ENCODE results near the gene TFPI.

TFPI gene

DNA sequence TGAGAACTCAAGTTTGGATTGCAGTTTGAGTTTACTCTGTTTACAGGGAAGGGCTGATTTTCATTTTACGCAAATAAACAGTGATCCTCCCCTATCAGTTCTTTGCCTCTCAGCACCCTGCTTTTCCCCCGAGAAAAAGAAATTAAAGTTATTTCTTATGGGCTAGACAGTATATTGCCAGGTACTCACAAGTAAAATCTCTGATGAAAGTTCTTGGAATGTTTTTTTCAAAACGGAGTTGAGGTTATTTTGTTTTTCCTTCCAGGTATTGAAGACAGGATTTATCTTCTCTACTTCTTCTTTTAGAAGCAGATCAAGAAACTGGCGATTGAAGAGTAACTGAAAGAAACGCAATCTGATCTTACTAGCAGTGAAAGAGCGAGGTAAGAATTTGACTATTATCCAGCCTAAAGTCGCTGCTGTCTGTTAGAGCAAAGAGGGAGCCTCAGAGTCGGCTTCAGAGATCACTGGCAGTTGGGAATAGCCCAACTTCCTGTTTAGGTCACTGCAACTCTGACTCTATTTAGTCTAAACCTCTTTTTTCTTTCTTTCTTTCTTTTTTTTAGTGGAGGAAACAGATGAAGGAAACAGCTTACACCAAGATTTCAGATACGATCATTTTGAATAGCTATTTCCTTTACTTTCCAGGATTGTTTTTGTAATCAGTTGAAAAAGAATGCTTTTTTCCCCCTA lies at the start of gene TFPI:
TFPI (minus strand) TSS at position 425 of the 693 bp plus-strand sequence. CDS start 50,667 bp downstream, outside the sequence.
- H3K27me3 ChIP-seq (ENCODE audit: control insufficient read depth, insufficient read depth, low read length), result no peaks in the 10 kb centered on the region
- peak within 1 kb of the TSS; percentile 8 for H3K27ac ChIP-seq (ENCODE audit: low read depth, low read length)
- H3K36me3 ChIP-seq (ENCODE audit: control insufficient read depth, insufficient read depth, low read length), result no peaks in the 10 kb centered on the region
- no peak within 1 kb of the TSS for H3K9ac ChIP-seq (ENCODE audit: low read length)
- no peaks in the 10 kb centered on the region for H3K4me1 ChIP-seq (ENCODE audit: control insufficient read depth, insufficient read depth, low read length)
- H3K4me3 ChIP-seq (ENCODE audit: low read length), result peak within 1 kb of the TSS; percentile 26

DNA sequence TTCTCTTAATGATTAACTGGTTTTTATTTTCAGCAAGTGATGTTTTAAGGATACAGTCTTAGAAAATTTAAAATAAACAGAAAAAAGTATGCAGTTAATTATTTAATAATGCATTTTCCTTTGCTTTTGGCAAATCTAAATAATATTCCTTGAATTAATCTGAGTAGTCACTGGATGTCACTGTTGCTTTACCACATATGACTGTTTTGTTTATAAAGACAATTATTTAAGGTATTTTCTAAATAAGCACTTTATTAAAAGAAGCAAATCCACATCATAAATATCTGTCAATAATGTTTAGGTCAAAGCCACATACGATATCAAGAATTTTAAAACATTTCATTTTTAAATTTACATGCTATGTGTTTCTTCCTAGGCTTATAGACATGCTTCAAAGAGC lies 40.6 kb upstream of the TFPI start:
- Histone ChIP-seq H3K27me3 (ENCODE audit: control insufficient read depth, insufficient read depth, low read length) (no peaks in the 10 kb centered on the region), H3K9ac (ENCODE audit: low read length) (no peak overlapping the region), H3K4me1 (ENCODE audit: control insufficient read depth, insufficient read depth, low read length) (no peaks in the 10 kb centered on the region), H3K4me3 (ENCODE audit: low read length) (no peak overlapping the region), H3K27ac (ENCODE audit: low read depth, low read length) (no peak overlapping the region), H3K36me3 (ENCODE audit: control insufficient read depth, insufficient read depth, low read length) (no peaks in the 10 kb centered on the region)

DNA sequence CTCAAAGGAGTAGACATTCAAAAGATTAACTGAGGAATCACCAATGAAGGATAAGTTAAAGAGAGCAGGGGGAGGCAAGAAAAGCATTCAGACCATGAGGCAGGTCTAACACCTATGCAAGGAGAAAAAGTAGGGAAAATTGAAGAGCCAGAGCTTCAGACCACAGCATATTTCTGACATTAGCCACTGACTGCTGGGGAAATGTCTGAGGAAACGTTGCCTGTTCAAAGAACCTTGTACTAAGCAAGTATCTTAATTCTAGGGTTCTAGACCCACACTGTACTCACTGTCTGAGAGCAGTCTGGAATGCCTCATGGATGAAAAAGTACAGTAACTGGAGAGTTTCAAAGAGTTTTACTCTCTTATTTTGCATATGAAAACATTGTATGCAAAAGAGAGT lies 39.5 kb upstream of the TFPI start:
- Histone ChIP-seq H3K9ac (ENCODE audit: low read length) (no peak overlapping the region), H3K27me3 (ENCODE audit: control insufficient read depth, insufficient read depth, low read length) (no peaks in the 10 kb centered on the region), H3K27ac (ENCODE audit: low read depth, low read length) (no peak overlapping the region), H3K4me1 (ENCODE audit: control insufficient read depth, insufficient read depth, low read length) (no peaks in the 10 kb centered on the region), H3K36me3 (ENCODE audit: control insufficient read depth, insufficient read depth, low read length) (no peaks in the 10 kb centered on the region), H3K4me3 (ENCODE audit: low read length) (no peak overlapping the region)

DNA sequence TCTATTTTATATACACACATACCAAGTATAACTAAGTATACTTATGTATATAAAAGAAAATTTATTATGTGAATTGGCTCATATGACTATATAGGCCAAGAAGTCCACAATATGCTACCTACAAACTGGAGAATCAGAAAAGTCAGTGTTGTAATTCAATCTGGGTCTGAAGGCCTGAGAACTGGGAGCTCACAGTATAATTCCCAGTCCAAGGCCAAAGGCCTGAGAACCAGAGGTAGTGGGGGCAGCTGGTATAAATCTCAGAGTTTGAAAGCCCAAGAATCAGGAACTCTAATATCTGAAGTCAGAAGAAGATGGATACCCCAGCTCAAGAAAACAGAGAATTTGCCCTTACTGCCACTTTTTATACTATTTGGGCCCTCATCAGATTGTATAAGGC lies 38.9 kb upstream of the TFPI start:
- H3K4me1 ChIP-seq (ENCODE audit: control insufficient read depth, insufficient read depth, low read length), result no peaks in the 10 kb centered on the region
- no peaks in the 10 kb centered on the region for H3K27me3 ChIP-seq (ENCODE audit: control insufficient read depth, insufficient read depth, low read length)
- H3K9ac ChIP-seq (ENCODE audit: low read length), result no peak overlapping the region
- no peak overlapping the region for H3K27ac ChIP-seq (ENCODE audit: low read depth, low read length)
- no peaks in the 10 kb centered on the region for H3K36me3 ChIP-seq (ENCODE audit: control insufficient read depth, insufficient read depth, low read length)
- H3K4me3 ChIP-seq (ENCODE audit: low read length), result no peak overlapping the region

DNA sequence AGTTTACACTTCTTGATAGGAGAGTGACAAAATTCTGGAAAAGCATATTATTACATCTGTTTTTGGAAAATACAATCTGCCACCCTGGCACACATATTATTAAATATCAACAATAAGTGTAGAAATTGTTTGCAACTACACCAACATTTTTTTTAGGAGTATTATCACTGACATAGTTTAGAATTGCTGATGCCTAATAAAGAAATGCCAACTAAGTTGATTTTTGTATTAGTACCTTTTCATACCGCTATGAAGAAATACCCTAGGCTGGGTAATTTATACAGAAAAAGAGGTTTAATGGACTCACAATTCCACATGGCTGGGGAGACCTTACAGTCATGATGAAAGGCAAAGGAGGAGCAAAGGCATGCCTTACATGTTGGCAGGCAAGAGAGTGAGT lies 35.9 kb upstream of the TFPI start:
- Histone ChIP-seq H3K4me1 (ENCODE audit: control insufficient read depth, insufficient read depth, low read length) (no peaks in the 10 kb centered on the region), H3K4me3 (ENCODE audit: low read length) (no peak overlapping the region)

DNA sequence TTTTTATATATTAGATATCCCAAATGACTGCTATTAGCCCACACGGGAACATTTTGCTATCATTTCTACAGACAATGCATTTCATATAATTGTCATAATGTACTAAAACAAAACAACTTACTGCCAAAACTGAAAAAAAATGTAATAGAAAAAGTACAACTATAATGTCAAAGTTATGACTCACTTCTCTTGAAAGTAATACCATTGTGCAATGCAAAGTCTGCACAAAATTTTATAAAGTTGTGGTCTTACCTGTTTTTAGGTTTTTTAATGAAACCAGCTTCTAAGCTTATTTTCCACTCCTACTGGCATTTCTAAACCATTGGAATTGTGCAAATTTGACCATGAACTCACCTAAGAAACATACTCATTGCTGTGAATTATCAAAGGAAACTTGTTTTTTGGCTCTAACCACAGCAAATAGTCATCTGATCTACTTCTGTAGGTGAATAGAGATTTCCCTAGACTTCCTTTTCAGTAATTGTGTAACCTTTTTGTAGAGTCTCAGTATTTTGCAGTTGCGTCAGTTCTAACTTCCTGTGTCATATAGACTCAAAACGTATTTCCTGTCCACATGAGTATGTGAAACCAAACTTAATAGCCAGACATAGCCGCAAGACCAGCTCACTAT lies 31.9 kb upstream of the TFPI start:
- no peaks in the 10 kb centered on the region for H3K36me3 ChIP-seq (ENCODE audit: control insufficient read depth, insufficient read depth, low read length)
- no peaks in the 10 kb centered on the region for H3K4me1 ChIP-seq (ENCODE audit: control insufficient read depth, insufficient read depth, low read length)
- H3K27ac ChIP-seq (ENCODE audit: low read depth, low read length), result no peak overlapping the region
- no peak overlapping the region for H3K4me3 ChIP-seq (ENCODE audit: low read length)
- no peaks in the 10 kb centered on the region for H3K27me3 ChIP-seq (ENCODE audit: control insufficient read depth, insufficient read depth, low read length)
- H3K9ac ChIP-seq (ENCODE audit: low read length), result no peak overlapping the region

More for the DNA sequence above, 35.9 kb upstream of the TFPI start:
- H3K36me3 ChIP-seq (ENCODE audit: control insufficient read depth, insufficient read depth, low read length), result no peaks in the 10 kb centered on the region
- no peak overlapping the region for H3K27ac ChIP-seq (ENCODE audit: low read depth, low read length)
- H3K27me3 ChIP-seq (ENCODE audit: control insufficient read depth, insufficient read depth, low read length), result no peaks in the 10 kb centered on the region
- H3K9ac ChIP-seq (ENCODE audit: low read length), result no peak overlapping the region

DNA sequence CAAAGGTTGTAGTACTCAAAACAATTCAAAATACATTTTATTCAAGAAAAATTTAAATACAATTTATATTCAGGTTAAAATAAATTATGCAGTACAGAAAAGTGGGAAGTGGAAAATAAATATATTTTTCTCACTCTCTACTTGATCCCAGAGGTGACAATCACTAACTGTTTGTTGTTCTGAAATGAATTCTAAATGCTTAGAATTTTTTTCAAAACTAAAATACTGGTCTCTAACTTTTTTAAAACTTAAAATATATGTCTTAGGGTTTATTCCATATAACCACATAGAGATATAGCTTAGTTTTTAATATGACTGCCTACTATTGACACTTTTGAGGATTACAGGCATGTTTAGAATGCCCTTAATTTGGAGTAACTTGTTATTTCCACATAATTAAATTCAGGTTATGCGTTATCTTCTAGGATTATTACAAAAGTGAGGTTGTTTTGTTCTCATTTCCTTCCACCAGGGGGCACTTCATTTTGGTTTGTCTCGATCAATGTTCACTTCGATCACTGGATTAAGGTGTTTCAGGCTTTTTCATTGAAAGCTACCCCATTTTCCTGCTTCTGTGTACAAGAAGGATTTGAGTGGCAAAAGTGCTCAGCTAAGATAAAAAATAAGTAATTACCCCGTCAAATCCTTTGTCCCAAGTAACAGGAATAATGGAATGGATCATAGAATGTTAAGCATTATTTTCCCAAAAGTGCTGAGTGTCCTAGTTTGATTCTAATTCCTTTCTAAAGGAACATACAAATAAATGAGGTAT lies 27.1 kb upstream of the TFPI start:
- Histone ChIP-seq H3K27me3 (ENCODE audit: control insufficient read depth, insufficient read depth, low read length) (no peaks in the 10 kb centered on the region), H3K36me3 (ENCODE audit: control insufficient read depth, insufficient read depth, low read length) (no peaks in the 10 kb centered on the region), H3K4me1 (ENCODE audit: control insufficient read depth, insufficient read depth, low read length) (peaks cover 3% of the 10 kb centered on the region), H3K4me3 (ENCODE audit: low read length) (peak overlapping the region; percentile 27), H3K9ac (ENCODE audit: low read length) (no peak overlapping the region), H3K27ac (ENCODE audit: low read depth, low read length) (no peak overlapping the region)

DNA sequence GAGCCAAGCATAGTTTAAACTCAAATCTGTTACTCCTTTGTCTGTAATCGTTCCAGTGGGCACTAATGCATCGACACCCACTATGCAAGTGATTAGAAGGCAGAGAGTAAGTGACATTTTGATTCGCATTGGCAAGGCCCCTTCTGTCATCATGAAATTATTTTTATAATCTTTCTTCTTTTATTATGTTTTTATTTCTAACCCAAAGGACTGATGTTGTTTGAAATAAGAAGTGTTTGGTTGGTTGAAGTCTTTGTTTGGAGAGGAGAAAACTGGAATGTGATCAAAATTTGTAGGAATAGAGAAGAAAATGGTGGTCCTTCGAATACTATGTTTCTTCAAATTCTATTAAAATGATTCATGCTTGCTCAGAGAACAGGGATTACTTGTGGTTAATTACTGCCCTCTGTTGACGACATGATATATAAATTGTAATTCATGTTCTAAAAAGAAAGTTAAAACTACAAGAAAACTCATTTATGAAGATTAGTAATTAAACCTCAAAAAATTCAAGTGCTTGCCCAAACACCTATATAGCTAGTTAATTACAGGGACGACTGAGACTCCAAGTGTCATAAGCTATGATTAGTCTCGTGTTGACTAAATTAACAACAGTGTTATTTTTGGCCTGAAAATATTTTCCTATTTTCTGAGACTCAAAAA lies 26.4 kb upstream of the TFPI start:
- peak overlapping the region; percentile 27 for H3K4me3 ChIP-seq (ENCODE audit: low read length)
- H3K27me3 ChIP-seq (ENCODE audit: control insufficient read depth, insufficient read depth, low read length), result no peaks in the 10 kb centered on the region
- H3K36me3 ChIP-seq (ENCODE audit: control insufficient read depth, insufficient read depth, low read length), result no peaks in the 10 kb centered on the region
- H3K9ac ChIP-seq (ENCODE audit: low read length), result no peak overlapping the region
- peaks cover 3% of the 10 kb centered on the region for H3K4me1 ChIP-seq (ENCODE audit: control insufficient read depth, insufficient read depth, low read length)
- no peak overlapping the region for H3K27ac ChIP-seq (ENCODE audit: low read depth, low read length)

DNA sequence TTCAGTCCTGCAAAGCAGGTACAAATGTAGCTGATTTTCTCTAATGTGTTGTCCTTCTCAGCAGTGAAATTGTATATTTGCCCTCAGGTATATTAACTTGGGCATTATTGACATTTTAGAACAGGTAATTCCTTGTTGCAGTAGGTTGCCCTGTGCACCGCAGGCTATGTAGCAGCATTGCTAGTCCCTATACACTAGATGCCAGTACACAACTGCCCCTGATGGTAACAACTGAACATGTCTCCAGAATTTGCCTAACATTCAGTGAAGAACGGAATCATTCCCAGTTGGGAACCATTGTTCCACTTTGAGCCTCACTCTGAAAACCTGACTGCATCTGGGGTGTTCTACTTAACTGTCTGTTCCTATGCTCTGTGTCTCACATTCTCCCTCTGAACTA lies 23.1 kb upstream of the TFPI start:
- Histone ChIP-seq H3K27ac (ENCODE audit: low read depth, low read length) (no peak overlapping the region), H3K9ac (ENCODE audit: low read length) (no peak overlapping the region), H3K27me3 (ENCODE audit: control insufficient read depth, insufficient read depth, low read length) (no peaks in the 10 kb centered on the region), H3K4me1 (ENCODE audit: control insufficient read depth, insufficient read depth, low read length) (peaks cover 3% of the 10 kb centered on the region), H3K36me3 (ENCODE audit: control insufficient read depth, insufficient read depth, low read length) (no peaks in the 10 kb centered on the region), H3K4me3 (ENCODE audit: low read length) (no peak overlapping the region)

DNA sequence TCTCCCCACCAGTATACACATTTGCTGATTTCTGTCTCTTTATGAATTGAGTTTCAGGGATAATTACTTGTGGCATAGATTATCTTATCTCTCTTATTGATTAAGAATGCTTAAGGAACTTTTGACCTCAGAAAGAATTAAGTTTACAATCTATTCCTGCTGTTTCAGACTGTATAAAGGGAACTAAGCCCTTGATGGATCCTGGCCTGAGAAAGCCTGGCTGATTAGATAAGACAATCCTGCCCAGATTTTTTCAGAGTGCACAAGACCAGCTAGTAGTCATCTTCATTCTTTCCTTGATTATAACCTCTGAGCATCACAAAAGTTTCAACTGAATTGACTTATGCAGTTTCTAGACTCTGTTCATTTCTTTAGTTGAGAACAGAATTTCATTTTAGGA lies 22.7 kb upstream of the TFPI start:
- no peak overlapping the region for H3K27ac ChIP-seq (ENCODE audit: low read depth, low read length)
- H3K4me3 ChIP-seq (ENCODE audit: low read length), result no peak overlapping the region
- no peak overlapping the region for H3K9ac ChIP-seq (ENCODE audit: low read length)
- H3K36me3 ChIP-seq (ENCODE audit: control insufficient read depth, insufficient read depth, low read length), result no peaks in the 10 kb centered on the region
- H3K4me1 ChIP-seq (ENCODE audit: control insufficient read depth, insufficient read depth, low read length), result peaks cover 3% of the 10 kb centered on the region
- no peaks in the 10 kb centered on the region for H3K27me3 ChIP-seq (ENCODE audit: control insufficient read depth, insufficient read depth, low read length)

DNA sequence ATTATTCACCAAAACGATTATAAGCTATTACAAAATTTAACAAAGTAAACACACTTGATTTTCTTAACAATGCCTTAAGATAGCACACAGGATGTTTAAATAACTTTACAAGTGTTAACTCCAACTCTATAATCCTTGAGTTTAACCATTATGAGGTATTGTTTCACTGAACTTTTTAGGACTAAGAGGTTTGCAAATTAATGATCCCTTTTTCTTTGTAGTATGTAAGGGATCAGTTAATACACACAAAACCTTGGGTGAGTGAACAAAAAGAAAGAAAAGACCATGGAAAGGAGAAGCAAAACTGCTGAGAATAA lies 21.5 kb upstream of the TFPI start:
- Histone ChIP-seq H3K27ac (ENCODE audit: low read depth, low read length) (no peak overlapping the region), H3K27me3 (ENCODE audit: control insufficient read depth, insufficient read depth, low read length) (no peaks in the 10 kb centered on the region), H3K4me3 (ENCODE audit: low read length) (no peak overlapping the region), H3K36me3 (ENCODE audit: control insufficient read depth, insufficient read depth, low read length) (no peaks in the 10 kb centered on the region), H3K9ac (ENCODE audit: low read length) (no peak overlapping the region), H3K4me1 (ENCODE audit: control insufficient read depth, insufficient read depth, low read length) (no peaks in the 10 kb centered on the region)

DNA sequence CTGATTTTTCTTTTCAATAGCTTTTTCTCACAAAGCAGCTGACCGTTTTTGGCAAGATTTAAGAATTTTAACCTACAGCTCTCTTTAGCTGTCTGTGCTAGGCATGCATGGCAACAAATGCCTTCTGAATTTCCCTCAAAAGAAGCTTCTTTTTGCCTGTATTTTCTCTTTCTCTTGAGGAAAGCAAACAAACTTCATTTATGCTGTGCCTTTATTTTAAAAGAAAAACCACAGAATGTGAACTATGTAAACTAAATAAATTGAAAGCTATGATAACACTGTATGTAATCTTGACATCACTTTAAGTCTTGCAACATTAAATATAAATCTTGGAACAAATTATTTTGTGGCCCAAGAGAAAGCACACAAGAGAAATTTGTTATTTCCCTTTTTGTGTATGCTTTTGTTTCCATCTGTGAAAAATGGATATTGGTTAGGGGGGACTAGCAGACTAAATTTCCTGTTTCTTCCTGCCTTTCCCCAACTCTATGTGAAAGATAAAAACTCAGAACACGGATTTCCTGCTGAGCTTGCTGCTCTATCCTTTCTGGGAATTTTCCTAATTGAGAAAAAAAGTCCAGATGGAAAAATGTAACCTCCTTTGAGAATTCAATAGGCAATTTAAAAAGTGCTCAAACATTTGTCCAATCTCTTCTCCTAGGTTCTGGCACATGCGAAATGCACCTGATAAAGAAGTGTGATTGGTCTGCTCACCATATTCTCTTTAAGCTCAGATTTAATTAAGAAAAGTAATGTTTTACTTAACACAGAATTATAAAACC lies 20.9 kb upstream of the TFPI start:
- no peaks in the 10 kb centered on the region for H3K27me3 ChIP-seq (ENCODE audit: control insufficient read depth, insufficient read depth, low read length)
- H3K4me1 ChIP-seq (ENCODE audit: control insufficient read depth, insufficient read depth, low read length), result no peaks in the 10 kb centered on the region
- no peaks in the 10 kb centered on the region for H3K36me3 ChIP-seq (ENCODE audit: control insufficient read depth, insufficient read depth, low read length)
- H3K4me3 ChIP-seq (ENCODE audit: low read length), result no peak overlapping the region
- no peak overlapping the region for H3K27ac ChIP-seq (ENCODE audit: low read depth, low read length)
- H3K9ac ChIP-seq (ENCODE audit: low read length), result no peak overlapping the region
